Measurements from ENCODE around the gene ADRA2C. TPM values are rescaled to one million over a fixed set of nuclear protein-coding genes. Genes with fewer than 3 reads are reported as not detected.
A peak's percentile ranks its signal among the peaks of the same experiment; 100 is the strongest.

Gene ADRA2C
- total and polyA plus RNA-seq, 2 of the 13 experiments (the other 11 are each of a cell fraction or from before 2014, with no cell fraction given) = 15.4 to 69.7 TPM

DNA sequence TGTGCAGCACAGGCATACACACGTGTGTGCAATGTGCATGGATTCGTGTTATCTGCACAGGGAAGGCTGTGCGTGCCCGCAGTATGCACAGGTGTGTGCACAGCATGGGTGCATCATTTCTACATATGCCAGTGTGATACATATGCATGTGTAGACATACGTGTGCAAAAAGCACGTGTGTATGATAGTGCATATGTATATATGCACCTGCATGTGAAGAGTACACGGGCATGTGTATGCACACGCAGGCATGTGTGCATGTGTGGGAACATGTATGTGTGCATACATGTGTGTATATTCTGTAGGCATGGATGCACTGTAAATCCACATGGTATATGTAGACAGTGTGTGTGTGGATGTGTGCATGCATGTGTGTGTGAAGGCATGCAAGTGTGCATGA lies 3.9 kb upstream of the ADRA2C start:
- Histone ChIP-seq H3K4me3 (replicated peaks in 1 of 3; ENCODE audit: insufficient read depth in 1 of 3, low read depth in 2 of 3, low read length in 3 of 3) (no peak overlapping the region), H3K9ac (ENCODE audit: insufficient read depth, low read depth, low read length) (no peak overlapping the region), H3K4me1 (ENCODE audit: insufficient read depth, low read length) (peaks cover 17% of the 10 kb centered on the region), H2AFZ (ENCODE audit: low read length) (no peak overlapping the region), H3K4me2 (ENCODE audit: low read depth, low read length) (no peak overlapping the region), H4K20me1 (ENCODE audit: insufficient read depth, low read length) (no peaks in the 10 kb centered on the region), H3K27me3 (ENCODE audit: control insufficient read depth in 1 of 2, insufficient read depth in 2 of 2, low read length in 2 of 2) (peaks cover 4 to 30% of the 10 kb centered on the region in 2 experiments), H3K27ac (ENCODE audit: extremely low read length, insufficient read depth, low read length) (no peak overlapping the region), H3K36me3 (replicated peaks in 1 of 2; ENCODE audit: control insufficient read depth in 1 of 2, insufficient read depth in 2 of 2, low read length in 2 of 2) (no peaks in the 10 kb centered on the region; a peak in 1 of 5 replicates), H3K9me3 (ENCODE audit: low read length) (no peaks in the 10 kb centered on the region), H3K79me2 (ENCODE audit: insufficient read depth, low read length) (peaks cover 4% of the 10 kb centered on the region)
- 45% methylated on average over 6 of the region's 8 CpGs for WGBS (ENCODE audit: low lambda C conversion rate)
- in situ Hi-C loops (cut with HindIII; ENCODE audit: extremely low pct_ligation_motif_present, low pct_unique_long_range_greater_than_20kb) (no loop called here), intact Hi-C loops (cut with micrococcal nuclease; ENCODE audit: unreplicated experiment) (no loop called here)
- ATAC-seq (no peak), DNase-seq (ENCODE audit: low spot score) (no peak), FAIRE-seq (no peak)
- BruUV-seq (replicated peaks) = no TSS peak
- TF ChIP-seq, protein P1, sequence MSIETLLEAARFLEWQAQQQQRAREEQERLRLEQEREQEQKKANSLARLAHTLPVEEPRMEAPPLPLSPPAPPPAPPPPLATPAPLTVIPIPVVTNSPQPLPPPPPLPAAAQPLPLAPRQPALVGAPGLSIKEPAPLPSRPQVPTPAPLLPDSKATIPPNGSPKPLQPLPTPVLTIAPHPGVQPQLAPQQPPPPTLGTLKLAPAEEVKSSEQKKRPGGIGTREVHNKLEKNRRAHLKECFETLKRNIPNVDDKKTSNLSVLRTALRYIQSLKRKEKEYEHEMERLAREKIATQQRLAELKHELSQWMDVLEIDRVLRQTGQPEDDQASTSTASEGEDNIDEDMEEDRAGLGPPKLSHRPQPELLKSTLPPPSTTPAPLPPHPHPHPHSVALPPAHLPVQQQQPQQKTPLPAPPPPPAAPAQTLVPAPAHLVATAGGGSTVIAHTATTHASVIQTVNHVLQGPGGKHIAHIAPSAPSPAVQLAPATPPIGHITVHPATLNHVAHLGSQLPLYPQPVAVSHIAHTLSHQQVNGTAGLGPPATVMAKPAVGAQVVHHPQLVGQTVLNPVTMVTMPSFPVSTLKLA (IDR thresholded peaks at IDR 0.05) = peak; percentile 92
- no peak for TF ChIP-seq MBNL3 (CRISPR knock-in tag; conservative IDR thresholded peaks at IDR 0.05)
- CTCF ChIA-PET (ENCODE audit: low intra/inter-chr PET ratio, low total read pairs) = no interaction called here
- POLR2A ChIA-PET = no interaction called here

DNA sequence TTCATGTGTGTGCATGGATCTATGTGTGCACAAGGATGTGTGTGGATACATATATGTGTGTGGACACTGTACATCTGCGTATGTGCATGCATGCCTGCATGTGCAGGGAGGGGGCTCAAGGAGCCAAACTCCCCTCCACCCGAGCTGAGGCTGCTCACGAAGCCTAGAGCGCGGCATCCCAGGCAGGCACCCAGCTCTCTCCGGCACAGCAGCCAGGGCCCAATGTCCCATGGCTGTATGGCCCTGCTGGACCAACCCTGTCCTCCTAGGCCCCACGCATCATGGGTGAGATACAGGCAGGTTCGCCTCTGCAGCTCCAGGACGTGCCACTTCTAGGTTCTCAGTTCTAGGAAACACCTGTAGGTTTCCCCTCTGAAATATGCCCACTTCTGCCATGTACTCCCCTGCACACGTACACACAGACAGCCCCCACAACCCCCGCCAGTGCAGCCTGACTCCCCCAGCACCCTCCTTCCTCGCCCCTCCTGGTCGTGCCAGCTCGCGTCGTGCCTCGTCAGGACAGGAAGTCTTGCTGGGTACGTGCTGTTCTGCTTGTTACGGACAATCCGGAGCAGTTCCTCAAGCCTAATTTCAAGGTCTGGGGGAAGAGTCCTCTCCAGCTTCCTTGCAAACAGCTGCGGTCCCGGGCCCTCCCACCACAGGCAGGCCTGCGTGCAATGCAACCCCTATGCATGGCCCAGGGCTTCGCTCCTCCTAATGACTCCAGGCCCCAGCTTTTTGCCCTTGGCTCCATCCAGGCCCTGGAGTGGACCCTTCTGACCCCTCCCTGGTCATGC lies 3.2 kb upstream of the ADRA2C start:
- H3K4me1 ChIP-seq (ENCODE audit: insufficient read depth, low read length) = peaks cover 22% of the 10 kb centered on the region
- no peak for FAIRE-seq

More for the DNA sequence above, 3.2 kb upstream of the ADRA2C start:
- BruUV-seq (replicated peaks) = no TSS peak
- no peak for ATAC-seq
- Histone ChIP-seq H3K4me3 (replicated peaks in 1 of 3; ENCODE audit: insufficient read depth in 1 of 3, low read depth in 2 of 3, low read length in 3 of 3) (no peak overlapping the region), H3K9me3 (ENCODE audit: low read length) (no peaks in the 10 kb centered on the region), H2AFZ (ENCODE audit: low read length) (no peak overlapping the region), H3K27ac (ENCODE audit: extremely low read length, insufficient read depth, low read length) (no peak overlapping the region), H4K20me1 (ENCODE audit: insufficient read depth, low read length) (no peaks in the 10 kb centered on the region), H3K9ac (ENCODE audit: insufficient read depth, low read depth, low read length) (no peak overlapping the region), H3K4me2 (ENCODE audit: low read depth, low read length) (no peak overlapping the region), H3K79me2 (ENCODE audit: insufficient read depth, low read length) (peaks cover 4% of the 10 kb centered on the region), H3K27me3 (ENCODE audit: control insufficient read depth in 1 of 2, insufficient read depth in 2 of 2, low read length in 2 of 2) (peaks cover 4 to 23% of the 10 kb centered on the region in 2 experiments), H3K36me3 (replicated peaks in 1 of 2; ENCODE audit: control insufficient read depth in 1 of 2, insufficient read depth in 2 of 2, low read length in 2 of 2) (no peaks in the 10 kb centered on the region; a peak in 1 of 5 replicates)
- no peak for TF ChIP-seq KDM1A (CRISPR knock-in tag; IDR thresholded peaks at IDR 0.05)
- no peak for TF ChIP-seq BORCS8-MEF2B (CRISPR knock-in tag; IDR thresholded peaks at IDR 0.05)
- TF ChIP-seq ZSCAN22 (CRISPR knock-in tag; IDR thresholded peaks at IDR 0.05) = no peak
- no peak for TF ChIP-seq RORA (CRISPR knock-in tag; IDR thresholded peaks at IDR 0.05)
- no peak for TF ChIP-seq SETDB1 (CRISPR knock-in tag; IDR thresholded peaks at IDR 0.05; ENCODE audit: borderline replicate concordance)
- TF ChIP-seq HDAC2 (CRISPR knock-in tag; IDR thresholded peaks at IDR 0.05) = no peak
- TF ChIP-seq CBX1 (IDR thresholded peaks at IDR 0.05; ENCODE audit: low read depth) = no peak
- TF ChIP-seq HOXA7 (CRISPR knock-in tag; IDR thresholded peaks at IDR 0.05) = no peak
- no peak for TF ChIP-seq NFAT5 (CRISPR knock-in tag; IDR thresholded peaks at IDR 0.05)
- TF ChIP-seq IKZF1 (IDR thresholded peaks at IDR 0.05) = no peak
- no peak for TF ChIP-seq ZNF432 (CRISPR knock-in tag; IDR thresholded peaks at IDR 0.05; ENCODE audit: borderline replicate concordance)
- ChIA-PET POLR2A (no interaction called here), CTCF (ENCODE audit: low intra/inter-chr PET ratio, low total read pairs) (no interaction called here)
- DNase-seq (ENCODE audit: low spot score) = no peak
- in situ Hi-C loops (cut with HindIII; ENCODE audit: extremely low pct_ligation_motif_present, low pct_unique_long_range_greater_than_20kb) (no loop called here), intact Hi-C loops (cut with micrococcal nuclease; ENCODE audit: unreplicated experiment) (no loop called here)
- WGBS (ENCODE audit: low lambda C conversion rate) = 83% methylated on average over 15 of the region's 24 CpGs

All from HepG2 (cell line).